HepG2 (cell line): Measurements from ENCODE around the gene ENDOD1. TPM values are rescaled to one million over a fixed set of nuclear protein-coding genes. Genes with fewer than 3 reads are reported as not detected.

ENCODE experiments used
- ATAC-seq: fragments of 200-7000 bp; cut with Tn5 transposase; 3 replicates; pipeline ENCODE4 v1.9.1; 2020; ENCODE audit warnings: mild to moderate bottlenecking, moderate library complexity
- BruUV-seq: library from RNA; stranded (reverse); fragments of 400-500 nt; replicated peaks from 2 replicates; lab custom pipeline; 2021; lab: Mats Ljungman, UMichigan
- CTCF ChIA-PET: fragments of 300-600 bp; formaldehyde crosslinking; extraction: SDS; loops from one replicate; lab custom pipeline; 2021; ENCODE audit warnings: low total read pairs, inconsistent platforms, low intra/inter-chr PET ratio; lab: Yijun Ruan, JAX
- POLR2A ChIA-PET: fragments of 350-600 bp; sonication (Branson Sonifier 250); formaldehyde crosslinking; loops from one replicate; lab custom pipeline; 2020; ENCODE audit warnings: antibody characterized with exemption, inconsistent platforms; lab: Yijun Ruan, JAX
- DNase-seq: peaks from one replicate; pipeline ENCODE4 v3.0.0-alpha.2; 2015; ENCODE audit warnings: low spot score
- FAIRE-seq: peaks from 3 replicates; lab custom pipeline; 2011; peaks lifted over from hg19 to GRCh38; lab: Jason Lieb, UNC
- H2AFZ ChIP-seq: one replicate; pipeline ENCODE4 v1.6.1; 2011; ENCODE audit warnings: low read length, inconsistent platforms
- H3K27ac ChIP-seq: fragments of 300-600 bp; 3 replicates; pipeline ENCODE4 v1.8.0; 2011; ENCODE audit warnings: mixed run types, mild to moderate bottlenecking, mixed read lengths, low read length, inconsistent platforms; ENCODE audit not compliant: insufficient read depth; ENCODE audit errors: extremely low read length
- H3K27me3 ChIP-seq, 2 experiments: fragments of 200-600 bp in 1 of 2; 2 replicates in 1 of 2; 3 replicates in 1 of 2; pipeline versions ENCODE4 v1.6.0 to v1.8.0; 2011; ENCODE audit warnings: low read length in 2 of 2, mild to moderate bottlenecking in 2 of 2, moderate library complexity in 2 of 2, inconsistent platforms in 1 of 2; ENCODE audit not compliant: insufficient read depth in 2 of 2, control insufficient read depth in 1 of 2
- H3K36me3 ChIP-seq, 2 experiments: fragments of 200-600 bp in 1 of 2; replicated peaks in 1 of 2; 2 replicates in 1 of 2; 3 replicates in 1 of 2; pipeline versions ENCODE4 v1.5.1 to v1.8.0; 2011; ENCODE audit warnings: low read length in 2 of 2, inconsistent platforms in 1 of 2; ENCODE audit not compliant: insufficient read depth in 2 of 2, control insufficient read depth in 1 of 2
- H3K4me1 ChIP-seq: 2 replicates; pipeline ENCODE4 v1.5.1; 2012; ENCODE audit warnings: low read length, inconsistent platforms; ENCODE audit not compliant: insufficient read depth
- H3K4me2 ChIP-seq: 2 replicates; pipeline ENCODE4 v1.6.0; 2011; ENCODE audit warnings: low read depth, low read length, inconsistent platforms
- H3K4me3 ChIP-seq, 3 experiments: fragments of 200-600 bp in 1 of 3; sonication (generic), shearing (Covaris generic) in 1 of 3; replicated peaks in 1 of 3; 2 replicates each; pipeline ENCODE4 v1.5.1; 2011 to 2016; ENCODE audit warnings: low read length in 3 of 3, inconsistent platforms in 2 of 3, low read depth in 2 of 3, mild to moderate bottlenecking in 2 of 3, control low read depth in 1 of 3, mixed read lengths in 1 of 3; ENCODE audit not compliant: insufficient read depth in 1 of 3
- H3K79me2 ChIP-seq: one replicate; pipeline ENCODE4 v1.6.1; 2011; ENCODE audit warnings: low read length, inconsistent platforms; ENCODE audit not compliant: insufficient read depth
- H3K9ac ChIP-seq: 2 replicates; pipeline ENCODE4 v1.6.0; 2011; ENCODE audit warnings: mild to moderate bottlenecking, low read depth, low read length, inconsistent platforms; ENCODE audit not compliant: insufficient read depth
- H3K9me3 ChIP-seq: 2 replicates; pipeline ENCODE4 v1.5.1; 2012; ENCODE audit warnings: mild to moderate bottlenecking, low read length
- H4K20me1 ChIP-seq: 2 replicates; pipeline ENCODE4 v1.6.0; 2011; ENCODE audit warnings: inconsistent platforms, mild to moderate bottlenecking, low read length, moderate library complexity; ENCODE audit not compliant: insufficient read depth
- ARNT ChIP-seq: fragments of 450-650 bp; IDR thresholded peaks from 2 replicates; pipeline ENCODE4 v1.6.1; 2017
- HMG20A ChIP-seq: IDR thresholded peaks from 2 replicates; pipeline ENCODE4 v1.6.1; 2016; ENCODE audit warnings: borderline replicate concordance
- HMGA1 ChIP-seq: sonication (generic); formaldehyde crosslinking; conservative IDR thresholded peaks from 2 replicates; pipeline ENCODE4 v1.4.0; 2020; ENCODE audit warnings: missing genetic modification reagents
- HNRNPK ChIP-seq: fragments of 200-400 bp; formaldehyde crosslinking; IDR thresholded peaks from 2 replicates; pipeline ENCODE4 v1.6.1; 2018; ENCODE audit warnings: low read length, low read depth, moderate library complexity, mild to moderate bottlenecking; ENCODE audit not compliant: poor library complexity, severe bottlenecking
- HOXA9 ChIP-seq: sonication (generic); formaldehyde crosslinking; IDR thresholded peaks from 2 replicates; pipeline ENCODE4 v1.8.1; 2022; ENCODE audit warnings: missing genetic modification reagents, mild to moderate bottlenecking, moderate library complexity, borderline replicate concordance
- MYC ChIP-seq: sonication (generic); formaldehyde crosslinking; IDR thresholded peaks from 2 replicates; pipeline ENCODE4 v1.9.0; 2021; ENCODE audit warnings: missing genetic modification reagents, borderline replicate concordance
- NCOA2 ChIP-seq: sonication (generic); formaldehyde crosslinking; IDR thresholded peaks from 2 replicates; pipeline ENCODE4 v1.8.0; 2022; ENCODE audit warnings: inconsistent platforms
- RFXANK ChIP-seq: IDR thresholded peaks from 2 replicates; pipeline ENCODE4 v1.6.1; 2016
- TCF7L2 ChIP-seq: IDR thresholded peaks from 2 replicates; pipeline ENCODE4 v1.6.1; 2011; ENCODE audit warnings: mild to moderate bottlenecking, low read depth, low read length, moderate library complexity
- TSC22D2 ChIP-seq: sonication (generic); formaldehyde crosslinking; IDR thresholded peaks from 2 replicates; pipeline ENCODE4 v1.5.1; 2020; ENCODE audit warnings: missing genetic modification reagents, mild to moderate bottlenecking, borderline replicate concordance
- ZNF331 ChIP-seq: sonication (generic); formaldehyde crosslinking; IDR thresholded peaks from 2 replicates; pipeline ENCODE4 v1.4.0; 2020; ENCODE audit warnings: missing genetic modification reagents
- ZNF563 ChIP-seq: sonication (generic); formaldehyde crosslinking; IDR thresholded peaks from 2 replicates; pipeline ENCODE4 v1.8.0; 2022; ENCODE audit warnings: mild to moderate bottlenecking, moderate library complexity, missing genetic modification reagents
- ZNF790 ChIP-seq: sonication (generic); formaldehyde crosslinking; IDR thresholded peaks from 2 replicates; pipeline ENCODE4 v1.8.0; 2022; ENCODE audit warnings: missing genetic modification reagents, mild to moderate bottlenecking, borderline replicate concordance
- ZSCAN31 ChIP-seq: sonication (generic); formaldehyde crosslinking; IDR thresholded peaks from 2 replicates; pipeline ENCODE4 v1.5.0; 2020; ENCODE audit warnings: low read depth, mild to moderate bottlenecking, missing genetic modification reagents
- WGBS: methylation state at CpG from one replicate; pipeline ENCODE4 v1.1.6; 2017; ENCODE audit warnings: low lambda C conversion rate; 5-methylcytosine and 5-hydroxymethylcytosine counted together
- in situ Hi-C: cut with HindIII; loops from 2 replicates; pipeline ENCODE4 v1.10.0; 2017; ENCODE audit warnings: low pct_unique_long_range_greater_than_20kb; ENCODE audit not compliant: extremely low pct_ligation_motif_present
- intact Hi-C: fragments of 100-400 bp; cut with micrococcal nuclease; formaldehyde crosslinking; loops from one replicate; pipeline ENCODE4 v1.10.0; 2022; ENCODE audit not compliant: unreplicated experiment
- polyA plus RNA-seq, 8 experiments: library from polyadenylated mRNA; depleted of rRNA in 3 of 8; stranded (reverse) in 7 of 8; unstranded in 1 of 8; fragments of >200 nt; fragmentation: Illumina TruSeq in 4 of 8; extraction: Trizol in 4 of 8; gene quantifications; 2 replicates each; pipeline versions ENCODE4 v1.2.1 to v1.2.3, GENCODE V29; 2011 to 2016; ENCODE audit warnings: low read depth in 4 of 8, missing spikeins in 1 of 8, mixed read lengths in 1 of 8; ENCODE audit not compliant: insufficient read depth in 1 of 8
- total RNA-seq, 5 experiments: library from RNA; depleted of rRNA; stranded (reverse); fragments of >200 nt; fragmentation: Illumina TruSeq; extraction: Trizol; gene quantifications; 2 replicates each; pipeline ENCODE4 v1.2.3, GENCODE V29; 2016; ENCODE audit warnings: low read depth in 1 of 5
- TF ChIP-seq, protein P1 (sequence below): sonication (generic); formaldehyde crosslinking; IDR thresholded peaks from 2 replicates; pipeline ENCODE4 v1.8.0; 2022; ENCODE audit warnings: mild to moderate bottlenecking, missing genetic modification reagents, moderate library complexity
- TF ChIP-seq, protein P2 (sequence below): sonication (generic); formaldehyde crosslinking; IDR thresholded peaks from 2 replicates; pipeline ENCODE4 v1.4.0; 2020; ENCODE audit warnings: missing genetic modification reagents
- TF ChIP-seq, protein P3 (sequence below): sonication (generic); formaldehyde crosslinking; IDR thresholded peaks from 2 replicates; pipeline ENCODE4 v1.5.0; 2020; ENCODE audit warnings: missing genetic modification reagents, mild to moderate bottlenecking, borderline replicate concordance
- TF ChIP-seq, protein P4 (sequence below): sonication (generic); formaldehyde crosslinking; IDR thresholded peaks from 2 replicates; pipeline ENCODE4 v1.4.0; 2020; ENCODE audit warnings: mild to moderate bottlenecking, missing genetic modification reagents
- TF ChIP-seq, protein P5 (sequence below): fragments of 450-650 bp; IDR thresholded peaks from 2 replicates; pipeline ENCODE4 v1.6.1; 2017

ENDOD1 gene
- total and polyA plus RNA-seq, 2 of the 13 experiments (the other 11 are each of a cell fraction or from before 2014, with no cell fraction given) = 2.0 to 6.8 TPM

DNA sequence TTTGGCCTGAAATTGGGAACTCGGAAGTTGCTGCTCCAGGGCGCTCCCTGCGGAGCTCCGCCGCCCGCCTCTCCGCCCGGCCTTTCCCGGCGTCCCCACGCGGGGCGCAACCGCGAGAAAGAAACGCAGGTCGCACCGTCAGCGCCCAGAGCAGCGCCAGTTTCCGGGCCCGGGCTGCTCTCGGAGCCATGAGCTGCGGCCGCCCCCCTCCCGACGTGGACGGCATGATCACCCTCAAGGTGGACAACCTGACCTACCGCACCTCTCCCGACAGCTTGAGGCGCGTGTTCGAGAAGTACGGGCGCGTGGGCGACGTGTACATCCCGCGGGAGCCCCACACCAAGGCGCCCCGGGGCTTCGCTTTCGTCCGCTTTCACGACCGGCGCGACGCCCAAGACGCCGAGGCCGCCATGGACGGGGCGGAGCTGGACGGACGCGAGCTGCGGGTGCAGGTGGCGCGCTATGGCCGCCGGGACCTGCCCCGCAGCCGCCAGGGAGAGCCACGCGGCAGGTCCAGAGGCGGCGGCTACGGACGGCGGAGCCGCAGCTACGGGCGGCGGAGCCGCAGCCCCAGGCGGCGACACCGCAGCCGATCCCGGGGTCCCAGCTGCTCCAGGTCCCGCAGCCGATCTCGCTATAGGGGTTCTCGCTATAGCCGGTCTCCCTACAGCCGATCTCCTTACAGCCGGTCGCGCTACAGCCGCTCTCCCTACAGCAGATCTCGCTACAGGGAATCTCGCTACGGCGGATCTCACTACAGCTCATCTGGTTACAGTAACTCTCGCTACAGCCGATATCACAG is 22.4 kb upstream of the ENDOD1 start:
- in situ Hi-C loops (loop anchor here (10.0 kb wide), 1 partner anchor 638 kb away; no protein-coding TSS in a partner anchor), intact Hi-C loops (loop anchor here (1.0 to 10.0 kb wide), 2 partner anchors 82 to 552 kb away; partner anchors contain the start of gene C11orf97)
- Histone ChIP-seq H2AFZ (peak overlapping the region; percentile 76), H4K20me1 (peaks cover 3% of the 10 kb centered on the region; the same call in 1 of the 2 replicates), H3K79me2 (peaks cover 24% of the 10 kb centered on the region), H3K9ac (peak overlapping the region; percentile 94), H3K4me2 (peak overlapping the region; percentile 82), H3K36me3 (no peaks in the 10 kb centered on the region), H3K9me3 (no peaks in the 10 kb centered on the region), H3K27me3 (no peaks in the 10 kb centered on the region; a peak in 1 of 5 replicates), H3K4me1 (peaks cover 18% of the 10 kb centered on the region), H3K27ac (peak overlapping the region; percentile 93), H3K4me3 (peak overlapping the region; percentile 80 to 97 (median 93))
- no peak for FAIRE-seq
- ChIA-PET POLR2A (interaction anchor here (0.6 to 3.5 kb wide), 17 partner anchors 9 to 1321 kb away, joined by 3 to 48 read pairs (median 4); partner anchors contain the start of genes CEP57, CWC15, ENDOD1 and FAM76B), CTCF (no interaction called here)
- DNase-seq = peak; percentile 57
- BruUV-seq = no TSS peak
- WGBS = 2% methylated on average over 8 of the region's 98 CpGs
- peak; percentile 91 for ATAC-seq
- TF ChIP-seq ZNF790 (CRISPR knock-in tag) = 0 out of 2 replicates have a peak, but pooled peaks have one; percentile 47
- peak; percentile 46 for TF ChIP-seq ZNF563 (CRISPR knock-in tag)
- no peak for TF ChIP-seq ZNF331 (CRISPR knock-in tag)
- TF ChIP-seq, protein P1, sequence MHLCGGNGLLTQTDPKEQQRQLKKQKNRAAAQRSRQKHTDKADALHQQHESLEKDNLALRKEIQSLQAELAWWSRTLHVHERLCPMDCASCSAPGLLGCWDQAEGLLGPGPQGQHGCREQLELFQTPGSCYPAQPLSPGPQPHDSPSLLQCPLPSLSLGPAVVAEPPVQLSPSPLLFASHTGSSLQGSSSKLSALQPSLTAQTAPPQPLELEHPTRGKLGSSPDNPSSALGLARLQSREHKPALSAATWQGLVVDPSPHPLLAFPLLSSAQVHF (CRISPR knock-in tag) = no peak
- no peak for TF ChIP-seq HMG20A
- TF ChIP-seq, protein P2, sequence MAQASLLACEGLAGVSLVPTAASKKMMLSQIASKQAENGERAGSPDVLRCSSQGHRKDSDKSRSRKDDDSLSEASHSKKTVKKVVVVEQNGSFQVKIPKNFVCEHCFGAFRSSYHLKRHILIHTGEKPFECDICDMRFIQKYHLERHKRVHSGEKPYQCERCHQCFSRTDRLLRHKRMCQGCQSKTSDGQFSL (CRISPR knock-in tag) = no peak
- TF ChIP-seq MYC = peak; percentile 80
- TF ChIP-seq, protein P3, sequence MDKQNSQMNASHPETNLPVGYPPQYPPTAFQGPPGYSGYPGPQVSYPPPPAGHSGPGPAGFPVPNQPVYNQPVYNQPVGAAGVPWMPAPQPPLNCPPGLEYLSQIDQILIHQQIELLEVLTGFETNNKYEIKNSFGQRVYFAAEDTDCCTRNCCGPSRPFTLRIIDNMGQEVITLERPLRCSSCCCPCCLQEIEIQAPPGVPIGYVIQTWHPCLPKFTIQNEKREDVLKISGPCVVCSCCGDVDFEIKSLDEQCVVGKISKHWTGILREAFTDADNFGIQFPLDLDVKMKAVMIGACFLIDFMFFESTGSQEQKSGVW (CRISPR knock-in tag) = no peak
- TF ChIP-seq ARNT = no peak
- TF ChIP-seq NCOA2 = no peak
- no peak for TF ChIP-seq TCF7L2
- TF ChIP-seq, protein P4, sequence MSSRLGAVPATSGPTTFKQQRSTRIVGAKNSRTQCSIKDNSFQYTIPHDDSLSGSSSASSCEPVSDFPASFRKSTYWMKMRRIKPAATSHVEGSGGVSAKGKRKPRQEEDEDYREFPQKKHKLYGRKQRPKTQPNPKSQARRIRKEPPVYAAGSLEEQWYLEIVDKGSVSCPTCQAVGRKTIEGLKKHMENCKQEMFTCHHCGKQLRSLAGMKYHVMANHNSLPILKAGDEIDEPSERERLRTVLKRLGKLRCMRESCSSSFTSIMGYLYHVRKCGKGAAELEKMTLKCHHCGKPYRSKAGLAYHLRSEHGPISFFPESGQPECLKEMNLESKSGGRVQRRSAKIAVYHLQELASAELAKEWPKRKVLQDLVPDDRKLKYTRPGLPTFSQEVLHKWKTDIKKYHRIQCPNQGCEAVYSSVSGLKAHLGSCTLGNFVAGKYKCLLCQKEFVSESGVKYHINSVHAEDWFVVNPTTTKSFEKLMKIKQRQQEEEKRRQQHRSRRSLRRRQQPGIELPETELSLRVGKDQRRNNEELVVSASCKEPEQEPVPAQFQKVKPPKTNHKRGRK (CRISPR knock-in tag) = no peak
- no peak for TF ChIP-seq TSC22D2
- TF ChIP-seq RFXANK (CRISPR knock-in tag) = no peak
- TF ChIP-seq, protein P5, sequence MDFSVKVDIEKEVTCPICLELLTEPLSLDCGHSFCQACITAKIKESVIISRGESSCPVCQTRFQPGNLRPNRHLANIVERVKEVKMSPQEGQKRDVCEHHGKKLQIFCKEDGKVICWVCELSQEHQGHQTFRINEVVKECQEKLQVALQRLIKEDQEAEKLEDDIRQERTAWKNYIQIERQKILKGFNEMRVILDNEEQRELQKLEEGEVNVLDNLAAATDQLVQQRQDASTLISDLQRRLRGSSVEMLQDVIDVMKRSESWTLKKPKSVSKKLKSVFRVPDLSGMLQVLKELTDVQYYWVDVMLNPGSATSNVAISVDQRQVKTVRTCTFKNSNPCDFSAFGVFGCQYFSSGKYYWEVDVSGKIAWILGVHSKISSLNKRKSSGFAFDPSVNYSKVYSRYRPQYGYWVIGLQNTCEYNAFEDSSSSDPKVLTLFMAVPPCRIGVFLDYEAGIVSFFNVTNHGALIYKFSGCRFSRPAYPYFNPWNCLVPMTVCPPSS = no peak
- TF ChIP-seq HNRNPK = no peak
- TF ChIP-seq ZSCAN31 = 0 out of 2 replicates have a peak, but pooled peaks have one; percentile 43
- peak; percentile 72 for TF ChIP-seq HOXA9
- TF ChIP-seq HMGA1 (CRISPR knock-in tag) = no peak
